Effector memory CD4-positive, alpha-beta T cell (primary cell): Measurements from ENCODE around the gene PGAP1.

Experiments
- DNase-seq, 3 donors: peaks; one replicate each; pipeline ENCODE4 v3.0.0-alpha.2; 2020
- H3K27ac ChIP-seq: 2 replicates; pipeline ENCODE4 v1.7.0; 2013; ENCODE audit warnings: mild to moderate bottlenecking, low read length, moderate library complexity; ENCODE audit not compliant: insufficient read depth, poor library complexity, severe bottlenecking
- H3K27me3 ChIP-seq: replicated peaks from 2 replicates; pipeline ENCODE4 v1.7.0; 2013; ENCODE audit warnings: mild to moderate bottlenecking, low read length; ENCODE audit not compliant: insufficient read depth, control insufficient read depth, poor library complexity, severe bottlenecking
- H3K36me3 ChIP-seq: 2 replicates; pipeline ENCODE4 v1.7.0; 2013; ENCODE audit warnings: mild to moderate bottlenecking, low read length, moderate library complexity; ENCODE audit not compliant: control insufficient read depth, insufficient read depth
- H3K4me1 ChIP-seq: 2 replicates; pipeline ENCODE4 v1.7.0; 2013; ENCODE audit warnings: low read length, mild to moderate bottlenecking; ENCODE audit not compliant: control insufficient read depth, insufficient read depth, poor library complexity, severe bottlenecking
- H3K4me3 ChIP-seq: 2 replicates; pipeline ENCODE4 v1.7.0; 2013; ENCODE audit warnings: low read length, low read depth, mild to moderate bottlenecking; ENCODE audit not compliant: insufficient read depth, poor library complexity, severe bottlenecking
- H3K9me3 ChIP-seq: 2 replicates; pipeline ENCODE4 v1.7.0; 2013; ENCODE audit warnings: mild to moderate bottlenecking, low read length, moderate library complexity; ENCODE audit not compliant: control insufficient read depth

Gene PGAP1

GRCh38 chr2:196902828-196903227 lies 23.7 kb downstream of the PGAP1 start:
- no peak for DNase-seq
- H3K27me3 ChIP-seq: no peaks in the 10 kb centered on the region
- H3K9me3 ChIP-seq: no peaks in the 10 kb centered on the region
- peaks cover 7% of the 10 kb centered on the region for H3K36me3 ChIP-seq
- no peaks in the 10 kb centered on the region for H3K4me1 ChIP-seq
- no peak overlapping the region for H3K27ac ChIP-seq
- H3K4me3 ChIP-seq: no peak overlapping the region

GRCh38 chr2:196900843-196901242 lies 25.7 kb downstream of the PGAP1 start:
- Histone ChIP-seq H3K4me3 (no peak overlapping the region), H3K4me1 (no peaks in the 10 kb centered on the region), H3K27ac (no peak overlapping the region), H3K9me3 (no peaks in the 10 kb centered on the region), H3K27me3 (no peaks in the 10 kb centered on the region), H3K36me3 (peaks cover 7% of the 10 kb centered on the region)
- DNase-seq: no peak

GRCh38 chr2:196899976-196900375 lies 26.5 kb downstream of the PGAP1 start:
- no peak overlapping the region for H3K27ac ChIP-seq
- no peaks in the 10 kb centered on the region for H3K27me3 ChIP-seq
- peaks cover 7% of the 10 kb centered on the region for H3K36me3 ChIP-seq
- H3K9me3 ChIP-seq: no peaks in the 10 kb centered on the region
- no peak overlapping the region for H3K4me3 ChIP-seq
- DNase-seq: no peak
- H3K4me1 ChIP-seq: no peaks in the 10 kb centered on the region

- DNase-seq: no peak
- Histone ChIP-seq H3K27me3 (no peaks in the 10 kb centered on the region), H3K27ac (no peak overlapping the region), H3K4me1 (no peaks in the 10 kb centered on the region), H3K9me3 (no peaks in the 10 kb centered on the region), H3K36me3 (no peaks in the 10 kb centered on the region), H3K4me3 (no peak overlapping the region)
Measured at GRCh38 chr2:196891136-196891535, 35.4 kb downstream of the PGAP1 start.

GRCh38 chr2:196887431-196887830 lies 39.1 kb downstream of the PGAP1 start:
- DNase-seq: no peak

GRCh38 chr2:196884368-196884767 lies 42.1 kb downstream of the PGAP1 start:
- no peak for DNase-seq
- H3K27ac ChIP-seq: no peak overlapping the region
- H3K36me3 ChIP-seq: peaks cover 4% of the 10 kb centered on the region

More at GRCh38 chr2:196887431-196887830, 39.1 kb downstream of the PGAP1 start:
- H3K4me1 ChIP-seq: no peaks in the 10 kb centered on the region
- no peaks in the 10 kb centered on the region for H3K27me3 ChIP-seq
- no peaks in the 10 kb centered on the region for H3K9me3 ChIP-seq
- H3K27ac ChIP-seq: no peak overlapping the region
- no peak overlapping the region for H3K4me3 ChIP-seq
- H3K36me3 ChIP-seq: no peaks in the 10 kb centered on the region

GRCh38 chr2:196876364-196876763 lies 50.1 kb downstream of the PGAP1 start:
- no peaks in the 10 kb centered on the region for H3K27me3 ChIP-seq
- no peaks in the 10 kb centered on the region for H3K4me1 ChIP-seq
- H3K4me3 ChIP-seq: no peak overlapping the region
- no peak for DNase-seq
- no peak overlapping the region for H3K27ac ChIP-seq
- H3K36me3 ChIP-seq: peaks cover 6% of the 10 kb centered on the region
- H3K9me3 ChIP-seq: no peaks in the 10 kb centered on the region

More at GRCh38 chr2:196884368-196884767, 42.1 kb downstream of the PGAP1 start:
- Histone ChIP-seq H3K4me3 (no peak overlapping the region), H3K27me3 (no peaks in the 10 kb centered on the region), H3K4me1 (no peaks in the 10 kb centered on the region), H3K9me3 (no peaks in the 10 kb centered on the region)

- H3K4me3 ChIP-seq: no peak overlapping the region
- H3K27me3 ChIP-seq: no peaks in the 10 kb centered on the region
- no peak overlapping the region for H3K27ac ChIP-seq
- no peaks in the 10 kb centered on the region for H3K9me3 ChIP-seq
- no peaks in the 10 kb centered on the region for H3K4me1 ChIP-seq
- DNase-seq: no peak
- H3K36me3 ChIP-seq: peaks cover 6% of the 10 kb centered on the region
Measured at GRCh38 chr2:196875414-196875813, 51.1 kb downstream of the PGAP1 start.

GRCh38 chr2:196873511-196873910 lies 53.0 kb downstream of the PGAP1 start:
- Histone ChIP-seq H3K27me3 (no peaks in the 10 kb centered on the region), H3K27ac (no peak overlapping the region), H3K4me3 (no peak overlapping the region), H3K36me3 (no peaks in the 10 kb centered on the region), H3K4me1 (no peaks in the 10 kb centered on the region), H3K9me3 (no peaks in the 10 kb centered on the region)
- DNase-seq: no peak

- no peak overlapping the region for H3K27ac ChIP-seq
- no peaks in the 10 kb centered on the region for H3K9me3 ChIP-seq
- H3K36me3 ChIP-seq: peaks cover 5% of the 10 kb centered on the region
- H3K4me1 ChIP-seq: no peaks in the 10 kb centered on the region
- DNase-seq: no peak
- no peak overlapping the region for H3K4me3 ChIP-seq
- H3K27me3 ChIP-seq: no peaks in the 10 kb centered on the region
Measured at GRCh38 chr2:196854629-196855028, 71.9 kb downstream of the PGAP1 start.
